Measurements from ENCODE around the gene PLEKHG5.

Gene PLEKHG5

GRCh38 chr1:6466751-6467150, 24.7 kb downstream of the PLEKHG5 start:
- no peaks in the 10 kb centered on the region for H3K27me3 ChIP-seq (ENCODE audit: control insufficient read depth, insufficient read depth, low read length)
- H3K9me3 ChIP-seq (ENCODE audit: control insufficient read depth, insufficient read depth, low read length) = no peaks in the 10 kb centered on the region
- peaks cover 4% of the 10 kb centered on the region; the same call in 1 of the 2 replicates for H3K4me1 ChIP-seq (ENCODE audit: control insufficient read depth, insufficient read depth, low read length)
- no peak overlapping the region for H3K4me3 ChIP-seq (ENCODE audit: low read depth, low read length)
- H3K9ac ChIP-seq (ENCODE audit: low read depth, low read length) = no peak overlapping the region
- peaks cover 41% of the 10 kb centered on the region for H3K36me3 ChIP-seq (ENCODE audit: control insufficient read depth, insufficient read depth, low read length)
- no peak overlapping the region for H3K27ac ChIP-seq (ENCODE audit: low read depth, low read length)

DNA sequence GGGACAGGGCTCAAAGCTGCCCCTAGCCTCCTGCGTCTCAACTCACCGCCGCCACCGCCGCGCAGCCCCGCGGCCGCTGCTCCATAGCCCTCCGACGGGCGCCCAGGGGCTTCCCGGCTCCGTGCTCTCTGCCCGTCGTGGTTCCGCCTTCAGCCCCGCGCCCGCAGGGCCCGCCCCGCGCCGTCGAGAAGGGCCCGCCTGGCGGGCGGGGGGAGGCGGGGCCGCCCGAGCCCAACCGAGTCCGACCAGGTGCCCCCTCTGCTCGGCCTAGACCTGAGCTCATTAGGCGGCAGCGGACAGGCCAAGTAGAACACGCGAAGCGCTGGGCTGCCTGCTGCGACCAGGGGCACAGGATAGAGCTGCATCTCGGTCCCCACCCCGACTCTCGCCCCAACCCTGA, 25.4 kb downstream of the PLEKHG5 start, which contains the start of gene TNFRSF25:
Gene TNFRSF25 (minus strand): TSS at position 151 of the 400 bp plus-strand sequence. CDS start 66 bp downstream, at position 85.
- H3K27me3 ChIP-seq (ENCODE audit: control insufficient read depth, insufficient read depth, low read length) = no peaks in the 10 kb centered on the region
- H3K4me1 ChIP-seq (ENCODE audit: control insufficient read depth, insufficient read depth, low read length) = peaks cover 4% of the 10 kb centered on the region; the same call in 1 of the 2 replicates
- peaks cover 41% of the 10 kb centered on the region for H3K36me3 ChIP-seq (ENCODE audit: control insufficient read depth, insufficient read depth, low read length)
- no peak within 1 kb of the TSS; the same call in 1 of the 2 replicates for H3K9ac ChIP-seq (ENCODE audit: low read depth, low read length)
- no peaks in the 10 kb centered on the region for H3K9me3 ChIP-seq (ENCODE audit: control insufficient read depth, insufficient read depth, low read length)
- no peak within 1 kb of the TSS for H3K27ac ChIP-seq (ENCODE audit: low read depth, low read length)
- H3K4me3 ChIP-seq (ENCODE audit: low read depth, low read length) = peak within 1 kb of the TSS; percentile 47; the same call in 1 of the 2 replicates

DNA sequence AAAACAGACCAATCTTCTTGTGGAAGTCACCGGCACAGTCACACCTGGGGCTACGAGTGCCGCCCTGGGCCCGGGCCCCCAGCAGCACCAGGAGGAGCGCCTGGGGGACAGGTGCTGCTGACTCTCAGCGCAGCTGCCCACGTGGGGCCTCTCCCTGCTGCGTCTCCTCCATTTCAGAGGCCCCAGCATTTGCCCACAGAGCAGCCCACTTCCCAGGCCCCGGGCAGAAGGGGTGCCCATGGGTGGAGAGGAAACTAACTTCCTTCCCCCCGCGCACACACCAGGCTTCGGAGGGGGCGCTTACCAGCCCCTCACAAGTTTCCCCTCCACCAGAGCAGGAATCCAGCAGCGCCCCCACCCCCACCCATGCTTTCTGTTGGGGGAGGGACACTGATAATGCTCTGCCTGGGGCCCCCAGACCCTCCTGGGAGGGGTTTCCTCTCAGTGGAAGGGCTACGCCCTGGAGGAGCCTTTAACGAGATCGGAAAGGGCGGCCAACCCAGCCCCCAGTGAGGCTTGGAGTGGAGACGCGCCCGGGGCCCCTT, 25.9 kb downstream of the PLEKHG5 start:
- Histone ChIP-seq H3K27me3 (ENCODE audit: control insufficient read depth, insufficient read depth, low read length) (no peaks in the 10 kb centered on the region), H3K9me3 (ENCODE audit: control insufficient read depth, insufficient read depth, low read length) (no peaks in the 10 kb centered on the region), H3K4me3 (ENCODE audit: low read depth, low read length) (peak overlapping the region; percentile 47; the same call in 1 of the 2 replicates), H3K9ac (ENCODE audit: low read depth, low read length) (no peak overlapping the region; the same call in 1 of the 2 replicates), H3K36me3 (ENCODE audit: control insufficient read depth, insufficient read depth, low read length) (peaks cover 40% of the 10 kb centered on the region), H3K4me1 (ENCODE audit: control insufficient read depth, insufficient read depth, low read length) (peaks cover 9% of the 10 kb centered on the region; the same call in 1 of the 2 replicates), H3K27ac (ENCODE audit: low read depth, low read length) (no peak overlapping the region)

DNA sequence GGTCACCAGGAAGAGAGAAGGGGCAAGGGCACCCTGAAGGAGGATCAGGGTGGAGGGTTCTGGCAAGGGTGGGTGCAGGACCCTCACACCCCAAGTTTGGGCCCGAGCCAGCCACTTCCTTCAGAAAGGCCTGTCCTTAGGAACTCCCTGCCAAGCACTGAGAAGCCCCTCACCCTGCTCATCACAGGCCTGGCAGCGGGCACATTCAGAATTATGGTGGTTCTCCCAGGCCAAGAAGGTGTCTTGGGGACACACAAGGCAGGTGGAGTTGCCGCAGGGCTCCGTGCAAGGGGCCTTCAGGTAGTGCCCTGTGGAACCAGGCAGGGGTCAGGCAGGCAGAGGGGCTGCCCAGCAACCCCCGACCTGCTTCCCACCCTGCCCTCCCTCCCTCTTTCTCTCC, 26.6 kb downstream of the PLEKHG5 start:
- no peaks in the 10 kb centered on the region for H3K9me3 ChIP-seq (ENCODE audit: control insufficient read depth, insufficient read depth, low read length)
- no peak overlapping the region for H3K9ac ChIP-seq (ENCODE audit: low read depth, low read length)
- peaks cover 10% of the 10 kb centered on the region; the same call in 1 of the 2 replicates for H3K4me1 ChIP-seq (ENCODE audit: control insufficient read depth, insufficient read depth, low read length)
- H3K4me3 ChIP-seq (ENCODE audit: low read depth, low read length) = no peak overlapping the region
- peaks cover 34% of the 10 kb centered on the region for H3K36me3 ChIP-seq (ENCODE audit: control insufficient read depth, insufficient read depth, low read length)
- no peaks in the 10 kb centered on the region for H3K27me3 ChIP-seq (ENCODE audit: control insufficient read depth, insufficient read depth, low read length)
- H3K27ac ChIP-seq (ENCODE audit: low read depth, low read length) = no peak overlapping the region

GRCh38 chr1:6464514-6464836, 27.0 kb downstream of the PLEKHG5 start:
- Histone ChIP-seq H3K27me3 (ENCODE audit: control insufficient read depth, insufficient read depth, low read length) (no peaks in the 10 kb centered on the region), H3K9me3 (ENCODE audit: control insufficient read depth, insufficient read depth, low read length) (no peaks in the 10 kb centered on the region), H3K4me1 (ENCODE audit: control insufficient read depth, insufficient read depth, low read length) (peaks cover 10% of the 10 kb centered on the region; the same call in 1 of the 2 replicates), H3K9ac (ENCODE audit: low read depth, low read length) (no peak overlapping the region), H3K27ac (ENCODE audit: low read depth, low read length) (no peak overlapping the region), H3K36me3 (ENCODE audit: control insufficient read depth, insufficient read depth, low read length) (peaks cover 29% of the 10 kb centered on the region), H3K4me3 (ENCODE audit: low read depth, low read length) (no peak overlapping the region)

DNA sequence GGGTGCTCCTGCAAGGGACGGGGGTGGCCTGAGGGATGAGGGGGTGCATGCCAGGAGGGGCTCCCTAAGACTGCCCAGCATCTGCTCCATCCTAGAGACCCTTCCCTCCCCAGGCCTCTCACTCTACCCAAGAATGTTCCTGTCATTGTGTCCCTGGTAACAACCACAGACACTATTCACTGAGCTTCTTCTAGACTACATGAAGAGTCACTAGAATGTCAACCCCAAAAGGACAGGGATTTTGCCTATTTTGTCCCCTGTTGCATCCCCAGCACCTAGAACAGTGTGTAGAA, 28.4 kb downstream of the PLEKHG5 start:
- H3K27me3 ChIP-seq (ENCODE audit: control insufficient read depth, insufficient read depth, low read length) = no peaks in the 10 kb centered on the region
- H3K27ac ChIP-seq (ENCODE audit: low read depth, low read length) = no peak overlapping the region
- H3K4me3 ChIP-seq (ENCODE audit: low read depth, low read length) = no peak overlapping the region
- no peaks in the 10 kb centered on the region for H3K9me3 ChIP-seq (ENCODE audit: control insufficient read depth, insufficient read depth, low read length)
- peaks cover 10% of the 10 kb centered on the region; the same call in 1 of the 2 replicates for H3K4me1 ChIP-seq (ENCODE audit: control insufficient read depth, insufficient read depth, low read length)
- H3K36me3 ChIP-seq (ENCODE audit: control insufficient read depth, insufficient read depth, low read length) = peaks cover 15% of the 10 kb centered on the region
- H3K9ac ChIP-seq (ENCODE audit: low read depth, low read length) = no peak overlapping the region

GRCh38 chr1:6462412-6463119, 28.9 kb downstream of the PLEKHG5 start:
- Histone ChIP-seq H3K4me1 (ENCODE audit: control insufficient read depth, insufficient read depth, low read length) (peaks cover 10% of the 10 kb centered on the region; the same call in 1 of the 2 replicates), H3K36me3 (ENCODE audit: control insufficient read depth, insufficient read depth, low read length) (peaks cover 11% of the 10 kb centered on the region), H3K9ac (ENCODE audit: low read depth, low read length) (no peak overlapping the region), H3K9me3 (ENCODE audit: control insufficient read depth, insufficient read depth, low read length) (no peaks in the 10 kb centered on the region), H3K27ac (ENCODE audit: low read depth, low read length) (no peak overlapping the region), H3K4me3 (ENCODE audit: low read depth, low read length) (no peak overlapping the region), H3K27me3 (ENCODE audit: control insufficient read depth, insufficient read depth, low read length) (no peaks in the 10 kb centered on the region)

DNA sequence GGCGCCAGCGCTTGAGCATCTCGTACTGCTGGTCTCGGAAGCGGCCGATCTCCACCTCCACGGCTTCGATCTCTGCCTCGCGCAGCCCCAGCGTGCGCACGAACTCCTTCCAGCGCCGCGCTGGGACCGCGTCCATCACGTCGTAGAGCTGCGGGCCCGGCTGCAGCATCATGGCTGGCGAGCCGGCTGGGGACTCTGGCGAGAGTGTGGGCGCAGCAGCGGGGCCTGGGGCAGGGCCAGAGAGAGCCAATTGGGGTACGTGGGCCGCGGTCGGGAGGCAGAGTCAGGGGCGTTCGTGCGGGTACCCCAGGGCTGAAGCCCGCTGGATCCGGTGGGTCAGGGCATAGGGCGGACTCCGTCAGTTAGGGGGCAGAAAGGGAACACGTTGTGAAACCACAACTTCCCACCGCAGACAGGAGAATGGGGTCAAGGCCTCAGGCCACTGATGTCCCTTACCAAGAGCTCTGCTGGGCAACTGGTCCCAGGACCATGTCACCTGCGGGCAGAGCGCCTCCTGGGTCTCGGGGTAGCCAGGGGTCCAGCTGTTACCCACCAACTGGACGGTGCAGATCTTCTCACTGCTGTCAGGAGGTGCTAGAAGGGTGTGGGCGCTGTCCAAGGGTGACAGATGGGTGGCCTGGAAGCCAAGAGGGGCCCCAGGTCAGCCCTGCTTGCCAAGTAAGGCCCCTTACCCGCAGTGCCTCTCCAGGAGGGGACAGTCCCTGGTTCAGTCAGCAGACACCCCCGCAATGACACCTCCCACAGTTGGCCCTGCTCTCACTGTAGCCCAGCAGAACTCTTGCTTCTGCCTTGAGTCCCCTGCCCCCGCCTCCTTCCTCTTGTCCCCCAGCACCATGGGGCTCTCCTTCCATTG, 29.7 kb downstream of the PLEKHG5 start:
- no peaks in the 10 kb centered on the region for H3K9me3 ChIP-seq (ENCODE audit: control insufficient read depth, insufficient read depth, low read length)
- no peak overlapping the region for H3K9ac ChIP-seq (ENCODE audit: low read depth, low read length)
- H3K4me1 ChIP-seq (ENCODE audit: control insufficient read depth, insufficient read depth, low read length) = peaks cover 10% of the 10 kb centered on the region; the same call in 1 of the 2 replicates
- no peaks in the 10 kb centered on the region for H3K27me3 ChIP-seq (ENCODE audit: control insufficient read depth, insufficient read depth, low read length)
- H3K27ac ChIP-seq (ENCODE audit: low read depth, low read length) = no peak overlapping the region
- H3K36me3 ChIP-seq (ENCODE audit: control insufficient read depth, insufficient read depth, low read length) = peaks cover 11% of the 10 kb centered on the region
- H3K4me3 ChIP-seq (ENCODE audit: low read depth, low read length) = no peak overlapping the region

DNA sequence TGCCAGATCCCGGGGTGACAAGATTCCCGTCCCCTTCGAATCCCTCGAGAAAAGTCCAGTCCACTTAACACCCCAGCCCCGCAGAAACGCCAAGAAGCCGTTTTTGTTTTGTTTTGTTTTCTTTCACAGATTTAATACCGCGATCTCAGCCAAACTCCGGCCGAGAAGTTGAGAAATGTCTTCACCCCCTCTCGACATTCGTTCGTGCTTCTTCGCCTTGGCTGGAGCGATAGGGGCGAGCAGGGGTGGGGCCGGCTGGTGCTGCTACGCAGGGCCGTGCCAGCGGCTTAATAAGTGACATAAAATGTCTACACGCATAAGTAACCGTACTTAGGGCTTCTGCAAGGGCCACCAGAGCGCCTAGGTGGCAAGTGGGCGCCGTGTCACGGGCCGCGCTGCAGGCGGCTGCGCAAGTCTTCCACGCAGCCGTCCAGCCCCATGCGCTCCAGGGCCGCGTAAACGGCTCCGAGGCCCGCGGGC, 30.4 kb downstream of the PLEKHG5 start:
- no peak overlapping the region for H3K4me3 ChIP-seq (ENCODE audit: low read depth, low read length)
- H3K27ac ChIP-seq (ENCODE audit: low read depth, low read length) = no peak overlapping the region
- no peaks in the 10 kb centered on the region for H3K9me3 ChIP-seq (ENCODE audit: control insufficient read depth, insufficient read depth, low read length)
- peaks cover under 1% of the 10 kb centered on the region; the same call in 1 of the 2 replicates for H3K27me3 ChIP-seq (ENCODE audit: control insufficient read depth, insufficient read depth, low read length)
- no peak overlapping the region for H3K9ac ChIP-seq (ENCODE audit: low read depth, low read length)
- H3K36me3 ChIP-seq (ENCODE audit: control insufficient read depth, insufficient read depth, low read length) = peaks cover 11% of the 10 kb centered on the region
- peaks cover 10% of the 10 kb centered on the region; the same call in 1 of the 2 replicates for H3K4me1 ChIP-seq (ENCODE audit: control insufficient read depth, insufficient read depth, low read length)

DNA sequence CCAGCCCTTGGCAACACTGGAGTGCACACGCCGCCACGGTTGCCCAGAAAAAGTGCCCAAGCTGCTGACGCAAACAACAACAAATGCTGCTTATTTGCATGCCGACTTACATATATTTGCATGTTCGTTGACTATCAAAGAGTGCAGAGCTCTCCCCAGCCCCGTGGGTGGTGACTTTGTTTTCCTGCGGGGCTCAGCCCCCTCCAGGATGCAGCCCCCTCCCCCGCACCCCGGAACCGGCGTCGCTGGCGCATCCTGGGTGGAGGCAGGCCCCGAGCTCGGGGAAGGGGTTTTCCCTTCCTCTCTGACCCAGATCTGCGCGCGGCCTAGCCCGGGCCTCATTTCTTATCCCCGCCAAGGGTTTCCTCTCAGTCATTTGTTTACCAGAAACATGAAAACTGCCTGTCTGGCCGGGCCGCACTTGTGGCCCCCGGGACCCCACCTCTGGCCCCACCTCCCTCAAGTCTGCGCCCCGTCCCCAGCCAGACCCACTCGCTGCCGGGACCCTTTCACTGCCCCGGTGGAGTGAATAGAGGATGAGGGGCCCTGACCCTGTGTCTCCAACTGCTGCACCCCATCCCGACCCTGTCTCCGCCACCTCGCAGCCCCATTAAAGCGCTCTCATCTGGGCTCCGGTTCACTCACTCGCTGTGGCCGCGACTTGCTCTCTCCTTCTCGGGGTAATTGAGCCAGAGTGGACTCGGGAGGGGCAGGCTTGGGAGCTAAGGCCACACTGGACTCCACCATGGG, 31.0 kb downstream of the PLEKHG5 start:
- Histone ChIP-seq H3K27ac (ENCODE audit: low read depth, low read length) (no peak overlapping the region), H3K27me3 (ENCODE audit: control insufficient read depth, insufficient read depth, low read length) (peaks cover 6% of the 10 kb centered on the region; the same call in 1 of the 2 replicates), H3K9ac (ENCODE audit: low read depth, low read length) (no peak overlapping the region), H3K9me3 (ENCODE audit: control insufficient read depth, insufficient read depth, low read length) (no peaks in the 10 kb centered on the region), H3K4me3 (ENCODE audit: low read depth, low read length) (peak overlapping the region; percentile 21; the same call in 1 of the 2 replicates), H3K36me3 (ENCODE audit: control insufficient read depth, insufficient read depth, low read length) (peaks cover 11% of the 10 kb centered on the region), H3K4me1 (ENCODE audit: control insufficient read depth, insufficient read depth, low read length) (peaks cover 8% of the 10 kb centered on the region; the same call in 1 of the 2 replicates)

Measured in HUES48 (cell line).